Transverse colon (tissue), 4 donors: ENCODE data around the gene PCDH10. TPM values are rescaled to one million over a fixed set of nuclear protein-coding genes. Genes with fewer than 3 reads are reported as not detected.

ENCODE experiments used
- DNase-seq: peaks from one replicate; pipeline ENCODE4 v3.0.0-alpha.2; 2019
- H3K27ac ChIP-seq, 4 donors: fragments of 200-600 bp; sonication (generic); 2 replicates each; pipeline ENCODE4 v1.5.1; 2016 to 2018; ENCODE audit warnings: inconsistent platforms in 4 of 4
- H3K27me3 ChIP-seq: fragments of 200-600 bp; sonication (generic); 2 replicates; pipeline ENCODE4 v1.5.1; 2017; ENCODE audit warnings: inconsistent platforms
- H3K36me3 ChIP-seq, 4 donors: fragments of 200-600 bp; sonication (generic); 2 replicates each; pipeline ENCODE4 v1.5.1; 2017 to 2019; ENCODE audit warnings: inconsistent platforms in 4 of 4
- H3K4me1 ChIP-seq, 4 donors: fragments of 200-600 bp; sonication (generic); 2 replicates each; pipeline ENCODE4 v1.5.1; 2017 to 2020; ENCODE audit warnings: inconsistent platforms in 4 of 4
- H3K4me3 ChIP-seq, 4 donors: fragments of 200-600 bp; sonication (generic); 1 replicate in 1 of 4; 2 replicates in 3 of 4; pipeline versions ENCODE4 v1.5.1 to v1.6.1; 2017 to 2019; ENCODE audit warnings: inconsistent platforms in 4 of 4
- H3K9me3 ChIP-seq, 2 donors: fragments of 200-600 bp; sonication (generic); 2 replicates each; pipeline ENCODE4 v1.5.1; 2017 to 2019; ENCODE audit warnings: inconsistent platforms in 2 of 2
- EP300 ChIP-seq: sonication (generic); formaldehyde crosslinking; IDR thresholded peaks from one replicate; pipeline ENCODE4 v1.6.1; 2017; ENCODE audit warnings: antibody characterized with exemption, low read depth
- POLR2A ChIP-seq: fragments of 450-650 bp; IDR thresholded peaks from one replicate; pipeline ENCODE4 v1.6.1; 2016; ENCODE audit warnings: antibody characterized with exemption, mild to moderate bottlenecking, moderate library complexity
- POLR2AphosphoS5 ChIP-seq, 3 donors: sonication (generic); formaldehyde crosslinking; IDR thresholded peaks; one replicate each; pipeline ENCODE4 v1.6.1; 2016; ENCODE audit warnings: antibody characterized with exemption in 3 of 3
- WGBS, 2 donors: methylation state at CpG; one replicate each; pipeline ENCODE4 v1.1.5; 2018; ENCODE audit warnings: low coverage in 1 of 2; 5-methylcytosine and 5-hydroxymethylcytosine counted together
- in situ Hi-C, 4 donors: fragments of 200-750 bp; cut with MboI; loops; one replicate each; pipeline versions ENCODE4 v1.15.0 to v1.15.1; 2017; ENCODE audit warnings: low sequenced_read_pairs in 3 of 4, low pct_ligation_motif_present in 1 of 4, low pct_unique_long_range_greater_than_20kb in 1 of 4
- intact Hi-C: fragments of 100-400 bp; cut with DNase I; formaldehyde crosslinking; loops from one replicate; pipeline ENCODE4 v1.15.1; 2023; ENCODE audit warnings: low total_unique reads
- total RNA-seq, 4 donors: library from RNA; depleted of rRNA; stranded (reverse); fragments of >200 nt; gene quantifications; one replicate each; pipeline ENCODE4 v1.1.0, GENCODE V29; 2016
- TF ChIP-seq, protein P1 (sequence below), 5 experiments: fragments of 200-600 bp in 3 of 5; fragments of 450-650 bp in 2 of 5; sonication (generic) in 3 of 5; IDR thresholded peaks; 1 replicate in 2 of 5; 2 replicates in 3 of 5; pipeline ENCODE4 v1.5.1; 2016 to 2017; ENCODE audit warnings: antibody characterized with exemption in 5 of 5, inconsistent platforms in 3 of 5, mild to moderate bottlenecking in 2 of 5, moderate library complexity in 1 of 5

Gene PCDH10
- total RNA-seq, 4 donors from 2014 or later, result 0.27 to 0.60 (median 0.43) TPM

DNA sequence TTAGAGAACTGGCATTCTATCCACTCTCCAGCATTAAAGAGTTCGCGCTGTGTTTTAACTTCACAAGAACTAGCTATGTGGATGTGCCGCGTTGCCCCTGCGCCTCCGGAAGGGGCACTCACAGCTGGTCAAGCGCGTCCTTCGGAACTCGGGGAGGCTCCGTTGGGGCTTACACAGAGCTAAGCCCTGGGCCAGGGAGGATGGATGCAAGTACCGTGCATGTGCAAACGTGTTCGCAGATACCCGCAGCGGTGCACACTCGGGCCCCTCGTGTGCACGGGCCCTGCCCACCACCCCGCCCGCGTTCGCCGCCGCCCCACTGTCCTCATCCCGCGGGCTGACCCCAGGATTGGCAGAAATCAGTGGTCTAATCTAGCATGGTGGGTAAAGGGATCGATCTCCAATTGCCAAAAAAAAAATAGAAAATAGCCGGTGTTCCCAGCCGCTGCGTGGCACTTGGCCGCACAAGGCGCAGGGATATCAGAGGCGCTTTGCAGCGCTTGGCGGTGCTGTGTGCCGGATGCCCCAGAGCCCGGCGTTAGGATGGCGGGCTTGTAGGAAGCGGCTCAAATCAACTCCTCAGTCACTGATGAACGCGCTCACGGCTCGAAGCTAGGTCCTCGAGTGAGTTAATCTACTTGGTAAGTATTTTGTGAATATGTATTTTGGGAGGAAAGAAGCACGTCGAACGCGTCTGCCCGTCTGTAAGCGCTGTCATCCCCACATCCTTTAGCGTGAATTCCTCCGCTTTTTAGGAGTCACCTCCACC, 989 bp upstream of the PCDH10 start:
- Histone ChIP-seq H3K9me3 (no peaks in the 10 kb centered on the region), H3K36me3 (no peaks in the 10 kb centered on the region), H3K4me3 (peak overlapping the region; percentile 8 to 37 (median 25)), H3K27me3 (peaks cover 91% of the 10 kb centered on the region), H3K27ac (no peak overlapping the region), H3K4me1 (peaks cover 0 to 59% (median 18%) of the 10 kb centered on the region in 4 donors)
- intact Hi-C loops, result no loop called here
- 3 to 17% methylated on average over 20 to 54 of the region's 54 CpGs for WGBS, 2 donors
- DNase-seq, result no peak
- TF ChIP-seq EP300, result no peak
- TF ChIP-seq, protein P1, sequence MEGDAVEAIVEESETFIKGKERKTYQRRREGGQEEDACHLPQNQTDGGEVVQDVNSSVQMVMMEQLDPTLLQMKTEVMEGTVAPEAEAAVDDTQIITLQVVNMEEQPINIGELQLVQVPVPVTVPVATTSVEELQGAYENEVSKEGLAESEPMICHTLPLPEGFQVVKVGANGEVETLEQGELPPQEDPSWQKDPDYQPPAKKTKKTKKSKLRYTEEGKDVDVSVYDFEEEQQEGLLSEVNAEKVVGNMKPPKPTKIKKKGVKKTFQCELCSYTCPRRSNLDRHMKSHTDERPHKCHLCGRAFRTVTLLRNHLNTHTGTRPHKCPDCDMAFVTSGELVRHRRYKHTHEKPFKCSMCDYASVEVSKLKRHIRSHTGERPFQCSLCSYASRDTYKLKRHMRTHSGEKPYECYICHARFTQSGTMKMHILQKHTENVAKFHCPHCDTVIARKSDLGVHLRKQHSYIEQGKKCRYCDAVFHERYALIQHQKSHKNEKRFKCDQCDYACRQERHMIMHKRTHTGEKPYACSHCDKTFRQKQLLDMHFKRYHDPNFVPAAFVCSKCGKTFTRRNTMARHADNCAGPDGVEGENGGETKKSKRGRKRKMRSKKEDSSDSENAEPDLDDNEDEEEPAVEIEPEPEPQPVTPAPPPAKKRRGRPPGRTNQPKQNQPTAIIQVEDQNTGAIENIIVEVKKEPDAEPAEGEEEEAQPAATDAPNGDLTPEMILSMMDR (IDR thresholded peaks at IDR 0.05), result peak in 1 of 5 experiments; percentile 6
- in situ Hi-C loops, result no loop called here

- WGBS, 2 donors, result 9% methylated on average over 7 to 8 of the region's 8 CpGs
- H3K4me3 ChIP-seq, result peak overlapping the region; percentile 18 to 37 (median 25)
- DNase-seq, result no peak
- no peaks in the 10 kb centered on the region for H3K36me3 ChIP-seq
- no peak overlapping the region for H3K27ac ChIP-seq
- no peaks in the 10 kb centered on the region for H3K9me3 ChIP-seq
- no peak for TF ChIP-seq POLR2AphosphoS5 (IDR thresholded peaks at IDR 0.05)
- no peak for TF ChIP-seq EP300
- no peak for TF ChIP-seq POLR2A
- TF ChIP-seq, protein P1 (IDR thresholded peaks at IDR 0.05), result no peak
- H3K4me1 ChIP-seq, result peaks cover 0 to 59% (median 18%) of the 10 kb centered on the region in 4 donors
- in situ Hi-C loops (no loop called here), intact Hi-C loops (no loop called here)
- peaks cover 97% of the 10 kb centered on the region for H3K27me3 ChIP-seq
Observed at GRCh38 chr4:133149364-133149695, 236 bp downstream of the PCDH10 start.

- no peak for TF ChIP-seq EP300
- TF ChIP-seq, protein P1 (IDR thresholded peaks at IDR 0.05), result no peak
- no peak for TF ChIP-seq POLR2AphosphoS5 (IDR thresholded peaks at IDR 0.05)
- TF ChIP-seq POLR2A, result no peak
- WGBS, 2 donors, result 9 to 17% methylated on average over 5 to 17 of the region's 17 CpGs
- no peak for DNase-seq
- peaks cover 100% of the 10 kb centered on the region for H3K27me3 ChIP-seq
- H3K36me3 ChIP-seq, result no peaks in the 10 kb centered on the region
- no peaks in the 10 kb centered on the region for H3K9me3 ChIP-seq
- H3K27ac ChIP-seq, result no peak overlapping the region
- H3K4me3 ChIP-seq, result peak overlapping the region in 3 of 4 donors; percentile 18 to 37 (median 28)
- H3K4me1 ChIP-seq, result peaks cover 0 to 59% (median 18%) of the 10 kb centered on the region in 4 donors
- intact Hi-C loops, result no loop called here
- in situ Hi-C loops, result no loop called here
Observed at GRCh38 chr4:133149932-133150471, 908 bp downstream of the PCDH10 start.

GRCh38 chr4:133150486-133151340, 1.6 kb downstream of the PCDH10 start:
- DNase-seq, result no peak

More at GRCh38 chr4:133150486-133151340, 1.6 kb downstream of the PCDH10 start:
- intact Hi-C loops, result no loop called here
- TF ChIP-seq POLR2AphosphoS5 (IDR thresholded peaks at IDR 0.05) (no peak), POLR2A (no peak), EP300 (no peak)
- TF ChIP-seq, protein P1 (IDR thresholded peaks at IDR 0.05), result no peak
- Histone ChIP-seq H3K27ac (no peak overlapping the region), H3K27me3 (peaks cover 93% of the 10 kb centered on the region), H3K9me3 (no peaks in the 10 kb centered on the region), H3K4me1 (peaks cover 0 to 59% (median 18%) of the 10 kb centered on the region in 4 donors), H3K4me3 (peak overlapping the region in 1 of 4 donors; percentile 37), H3K36me3 (no peaks in the 10 kb centered on the region)
- WGBS, 2 donors, result 16% methylated on average over 50 of the region's 63 CpGs; no CpG with 5 or more reads in 1 of the 2 donors
- in situ Hi-C loops, result no loop called here
